Osteoblast (primary cell): Measurements from ENCODE around the gene KIF16B. TPM values are rescaled to one million over a fixed set of nuclear protein-coding genes. Genes with fewer than 3 reads are reported as not detected.
"Not testable (repeated sequence)": the region's sequence is repeated elsewhere in the genome, so short reads cannot be mapped to it uniquely, and the experiment has no call there.

Experiments
- DNase-seq: peaks from one replicate; pipeline ENCODE4 v3.0.0; 2011; ENCODE audit warnings: low spot score, mixed read lengths; ENCODE audit not compliant: insufficient read length; ENCODE audit errors: missing footprints
- H2AFZ ChIP-seq: 2 replicates; pipeline ENCODE4 v1.6.0; 2011; ENCODE audit warnings: mild to moderate bottlenecking, low read length
- H3K27ac ChIP-seq: 2 replicates; pipeline ENCODE4 v1.5.1; 2011; ENCODE audit warnings: mild to moderate bottlenecking, low read depth, low read length, moderate library complexity
- H3K27me3 ChIP-seq: 2 replicates; pipeline ENCODE4 v1.6.0; 2012; ENCODE audit warnings: mild to moderate bottlenecking, control low read depth, inconsistent platforms, low read length, moderate library complexity; ENCODE audit not compliant: insufficient read depth
- H3K36me3 ChIP-seq: 2 replicates; pipeline ENCODE4 v1.5.1; 2011; ENCODE audit warnings: mild to moderate bottlenecking, low read length, control low read depth, moderate library complexity; ENCODE audit not compliant: insufficient read depth
- H3K4me1 ChIP-seq: 2 replicates; pipeline ENCODE4 v1.5.1; 2011; ENCODE audit warnings: mild to moderate bottlenecking, low read length, control low read depth, moderate library complexity; ENCODE audit not compliant: insufficient read depth
- H3K4me2 ChIP-seq: 2 replicates; pipeline ENCODE4 v1.6.0; 2011; ENCODE audit warnings: mild to moderate bottlenecking, low read length; ENCODE audit not compliant: insufficient read depth
- H3K4me3 ChIP-seq: fragments of 200-600 bp; sonication (generic); 3 replicates; pipeline ENCODE4 v1.5.1; 2012; ENCODE audit warnings: mild to moderate bottlenecking, low read length, inconsistent platforms; ENCODE audit not compliant: insufficient read depth
- H3K79me2 ChIP-seq: 2 replicates; pipeline ENCODE4 v1.6.0; 2012; ENCODE audit warnings: mild to moderate bottlenecking, low read length, control low read depth, inconsistent platforms; ENCODE audit not compliant: insufficient read depth
- H3K9me3 ChIP-seq: 2 replicates; pipeline ENCODE4 v1.5.1; 2011; ENCODE audit warnings: low read depth, low read length, control low read depth
- H4K20me1 ChIP-seq: 2 replicates; pipeline ENCODE4 v1.6.0; 2012; ENCODE audit warnings: mild to moderate bottlenecking, low read length, control low read depth; ENCODE audit not compliant: insufficient read depth
- CTCF ChIP-seq: IDR thresholded peaks from 2 replicates; pipeline ENCODE4 v1.5.1; 2011; ENCODE audit warnings: mild to moderate bottlenecking, low read depth, low read length, moderate library complexity; ENCODE audit errors: extremely low read depth
- total RNA-seq: library from RNA; depleted of rRNA; stranded (reverse); fragments of >200 nt; gene quantifications from 2 replicates; pipeline ENCODE4 v1.2.3, GENCODE V29; 2012

The KIF16B gene
- total RNA-seq, 1 donor = 9.0 TPM

DNA sequence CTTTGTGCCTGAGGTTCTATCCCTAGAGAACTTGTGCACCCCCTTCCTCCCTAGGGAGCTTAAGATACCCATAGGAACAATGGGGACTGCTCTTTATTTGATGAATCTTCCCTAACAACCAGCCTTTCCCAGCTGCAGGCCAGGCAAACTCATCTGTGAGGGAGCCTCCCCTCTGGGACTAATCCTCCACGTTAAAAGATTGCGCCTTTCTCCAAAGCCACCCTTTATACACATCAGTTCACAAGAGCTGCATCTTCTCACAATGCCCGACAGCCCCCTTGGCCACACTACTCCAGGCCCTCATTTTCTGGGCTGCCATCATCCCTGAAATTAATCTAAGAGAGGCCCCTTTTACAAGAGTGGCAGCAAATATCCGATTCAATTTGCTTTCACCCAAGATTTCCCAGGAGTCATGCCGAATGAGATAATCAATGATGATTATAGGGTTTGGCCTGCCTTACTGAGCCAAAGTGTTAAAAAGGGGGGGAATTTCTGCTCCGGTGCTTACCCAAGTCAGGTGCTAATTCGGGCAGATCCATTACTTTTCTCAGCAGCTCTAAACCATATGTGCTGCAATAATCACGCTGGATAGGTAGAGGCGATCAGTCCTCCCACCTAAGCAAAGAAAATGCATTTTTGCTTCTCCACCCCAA lies 336.5 kb downstream of the KIF16B start:
- no peak overlapping the region for H3K27ac ChIP-seq
- H3K4me2 ChIP-seq = no peak overlapping the region
- no peak overlapping the region for H3K4me3 ChIP-seq
- H4K20me1 ChIP-seq = no peaks in the 10 kb centered on the region
- no peak for TF ChIP-seq CTCF
- no peaks in the 10 kb centered on the region for H3K9me3 ChIP-seq
- no peaks in the 10 kb centered on the region for H3K36me3 ChIP-seq
- no peaks in the 10 kb centered on the region for H3K79me2 ChIP-seq
- no peak for DNase-seq
- no peak overlapping the region for H2AFZ ChIP-seq
- no peaks in the 10 kb centered on the region for H3K27me3 ChIP-seq
- no peaks in the 10 kb centered on the region for H3K4me1 ChIP-seq

DNA sequence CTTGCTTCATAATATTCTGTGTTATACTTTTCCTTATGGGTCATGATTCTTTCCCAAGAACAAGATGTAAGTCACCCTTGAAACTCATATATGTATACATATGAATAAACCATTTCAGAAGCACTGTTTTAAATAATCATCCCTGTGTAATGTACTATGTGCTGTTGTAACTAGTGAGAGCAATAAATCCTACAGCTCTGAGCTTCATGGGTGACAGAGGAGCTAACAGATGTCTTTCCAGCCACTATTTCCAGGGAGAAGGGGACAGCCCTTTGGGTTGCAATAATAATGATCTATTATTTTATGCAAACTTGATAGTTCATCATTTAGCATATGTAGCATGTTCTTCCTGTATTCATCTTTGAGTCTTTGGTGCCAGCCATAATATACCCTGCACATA lies 342.8 kb downstream of the KIF16B start:
- no peak for DNase-seq
- no peaks in the 10 kb centered on the region for H3K36me3 ChIP-seq
- no peaks in the 10 kb centered on the region for H3K27me3 ChIP-seq
- H3K4me3 ChIP-seq = no peak overlapping the region
- H3K79me2 ChIP-seq = no peaks in the 10 kb centered on the region
- H2AFZ ChIP-seq = no peak overlapping the region
- no peaks in the 10 kb centered on the region for H3K9me3 ChIP-seq
- no peak for TF ChIP-seq CTCF
- H4K20me1 ChIP-seq = no peaks in the 10 kb centered on the region
- H3K4me1 ChIP-seq = no peaks in the 10 kb centered on the region
- no peak overlapping the region for H3K27ac ChIP-seq
- H3K4me2 ChIP-seq = no peak overlapping the region

GRCh38 chr20:16229813-16230212 lies 343.4 kb downstream of the KIF16B start:
- DNase-seq = no peak
- Histone ChIP-seq H3K36me3 (no peaks in the 10 kb centered on the region), H4K20me1 (no peaks in the 10 kb centered on the region), H3K9me3 (no peaks in the 10 kb centered on the region), H3K27me3 (no peaks in the 10 kb centered on the region), H3K4me1 (no peaks in the 10 kb centered on the region), H2AFZ (no peak overlapping the region), H3K4me2 (no peak overlapping the region), H3K79me2 (no peaks in the 10 kb centered on the region), H3K4me3 (no peak overlapping the region), H3K27ac (no peak overlapping the region)
- TF ChIP-seq CTCF = no peak

GRCh38 chr20:16228722-16229121 lies 344.5 kb downstream of the KIF16B start:
- TF ChIP-seq CTCF = no peak
- no peaks in the 10 kb centered on the region for H3K27me3 ChIP-seq
- H3K36me3 ChIP-seq = no peaks in the 10 kb centered on the region
- no peak overlapping the region for H3K4me2 ChIP-seq
- H3K9me3 ChIP-seq = no peaks in the 10 kb centered on the region
- H3K4me3 ChIP-seq = no peak overlapping the region
- H2AFZ ChIP-seq = no peak overlapping the region
- no peaks in the 10 kb centered on the region for H4K20me1 ChIP-seq
- DNase-seq = no peak
- H3K27ac ChIP-seq = no peak overlapping the region
- H3K79me2 ChIP-seq = no peaks in the 10 kb centered on the region
- no peaks in the 10 kb centered on the region for H3K4me1 ChIP-seq

GRCh38 chr20:16226961-16227360 lies 346.3 kb downstream of the KIF16B start:
- H3K4me1 ChIP-seq, H3K27ac ChIP-seq, H3K27me3 ChIP-seq: not testable (repeated sequence)

More at GRCh38 chr20:16226961-16227360, 346.3 kb downstream of the KIF16B start:
- not testable (repeated sequence) for H4K20me1 ChIP-seq, H2AFZ ChIP-seq, DNase-seq, H3K4me3 ChIP-seq, H3K36me3 ChIP-seq, H3K79me2 ChIP-seq, H3K4me2 ChIP-seq, H3K9me3 ChIP-seq
